MM.1S (cell line): ENCODE measurements around the gene GSS.

Experiments
- CTCF ChIP-seq: fragments of 300-600 bp; sonication (generic); IDR thresholded peaks from 2 replicates; pipeline ENCODE4 v1.5.1; 2016; ENCODE audit warnings: antibody characterized with exemption, low read length, mixed read lengths
- EZH2 ChIP-seq: fragments of 300-600 bp; sonication (generic); optimal IDR thresholded peaks from 2 replicates; pipeline ENCODE3; 2017; ENCODE audit warnings: low read depth, mild to moderate bottlenecking, antibody characterized with exemption, low read length, mixed read lengths
- EZH2phosphoT487 ChIP-seq: fragments of 300-600 bp; sonication (generic); IDR thresholded peaks from 2 replicates; pipeline ENCODE4 v1.6.1; 2018; ENCODE audit warnings: antibody characterized with exemption, low read length

- no peak for TF ChIP-seq CTCF
- no peak for TF ChIP-seq EZH2phosphoT487
- TF ChIP-seq EZH2 = no peak
These were observed 28.6 kb upstream of the GSS start for GRCh38 chr20:34983995-34984735.
